Skin epidermis (tissue), 12 donors: Measurements from ENCODE around the gene NEB.

Source experiments
- H3K27ac ChIP-seq, 21 experiments: fragments of 200-600 bp; sonication (generic) in 11 of 21; one replicate each; pipeline ENCODE4 v1.5.0; 2020; ENCODE audit warnings: mild to moderate bottlenecking in 3 of 21, inconsistent platforms in 2 of 21, moderate library complexity in 2 of 21
- H3K4me3 ChIP-seq, 7 experiments: fragments of 200-600 bp; sonication (generic) in 2 of 7; one replicate each; pipeline ENCODE4 v1.5.0; 2020; ENCODE audit warnings: inconsistent platforms in 2 of 7, mild to moderate bottlenecking in 2 of 7, moderate library complexity in 1 of 7

Gene NEB, protein sequence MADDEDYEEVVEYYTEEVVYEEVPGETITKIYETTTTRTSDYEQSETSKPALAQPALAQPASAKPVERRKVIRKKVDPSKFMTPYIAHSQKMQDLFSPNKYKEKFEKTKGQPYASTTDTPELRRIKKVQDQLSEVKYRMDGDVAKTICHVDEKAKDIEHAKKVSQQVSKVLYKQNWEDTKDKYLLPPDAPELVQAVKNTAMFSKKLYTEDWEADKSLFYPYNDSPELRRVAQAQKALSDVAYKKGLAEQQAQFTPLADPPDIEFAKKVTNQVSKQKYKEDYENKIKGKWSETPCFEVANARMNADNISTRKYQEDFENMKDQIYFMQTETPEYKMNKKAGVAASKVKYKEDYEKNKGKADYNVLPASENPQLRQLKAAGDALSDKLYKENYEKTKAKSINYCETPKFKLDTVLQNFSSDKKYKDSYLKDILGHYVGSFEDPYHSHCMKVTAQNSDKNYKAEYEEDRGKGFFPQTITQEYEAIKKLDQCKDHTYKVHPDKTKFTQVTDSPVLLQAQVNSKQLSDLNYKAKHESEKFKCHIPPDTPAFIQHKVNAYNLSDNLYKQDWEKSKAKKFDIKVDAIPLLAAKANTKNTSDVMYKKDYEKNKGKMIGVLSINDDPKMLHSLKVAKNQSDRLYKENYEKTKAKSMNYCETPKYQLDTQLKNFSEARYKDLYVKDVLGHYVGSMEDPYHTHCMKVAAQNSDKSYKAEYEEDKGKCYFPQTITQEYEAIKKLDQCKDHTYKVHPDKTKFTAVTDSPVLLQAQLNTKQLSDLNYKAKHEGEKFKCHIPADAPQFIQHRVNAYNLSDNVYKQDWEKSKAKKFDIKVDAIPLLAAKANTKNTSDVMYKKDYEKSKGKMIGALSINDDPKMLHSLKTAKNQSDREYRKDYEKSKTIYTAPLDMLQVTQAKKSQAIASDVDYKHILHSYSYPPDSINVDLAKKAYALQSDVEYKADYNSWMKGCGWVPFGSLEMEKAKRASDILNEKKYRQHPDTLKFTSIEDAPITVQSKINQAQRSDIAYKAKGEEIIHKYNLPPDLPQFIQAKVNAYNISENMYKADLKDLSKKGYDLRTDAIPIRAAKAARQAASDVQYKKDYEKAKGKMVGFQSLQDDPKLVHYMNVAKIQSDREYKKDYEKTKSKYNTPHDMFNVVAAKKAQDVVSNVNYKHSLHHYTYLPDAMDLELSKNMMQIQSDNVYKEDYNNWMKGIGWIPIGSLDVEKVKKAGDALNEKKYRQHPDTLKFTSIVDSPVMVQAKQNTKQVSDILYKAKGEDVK (N-terminal part only)

GRCh38 chr2:151733771-151734672 lies at the start of gene NEB:
Gene NEB (minus strand): TSS chr2:151734476. CDS start chr2:151733156, 1,320 bp downstream.
- Histone ChIP-seq H3K27ac (no peak within 1 kb of the TSS), H3K4me3 (no peak within 1 kb of the TSS)

- Histone ChIP-seq H3K27ac (no peak overlapping the region), H3K4me3 (no peak overlapping the region)
These were observed 48.9 kb upstream of the NEB start for GRCh38 chr2:151783133-151783520.

- no peak overlapping the region for H3K27ac ChIP-seq
- H3K4me3 ChIP-seq: no peak overlapping the region
These were observed 48.3 kb upstream of the NEB start for GRCh38 chr2:151782378-151783132.

DNA sequence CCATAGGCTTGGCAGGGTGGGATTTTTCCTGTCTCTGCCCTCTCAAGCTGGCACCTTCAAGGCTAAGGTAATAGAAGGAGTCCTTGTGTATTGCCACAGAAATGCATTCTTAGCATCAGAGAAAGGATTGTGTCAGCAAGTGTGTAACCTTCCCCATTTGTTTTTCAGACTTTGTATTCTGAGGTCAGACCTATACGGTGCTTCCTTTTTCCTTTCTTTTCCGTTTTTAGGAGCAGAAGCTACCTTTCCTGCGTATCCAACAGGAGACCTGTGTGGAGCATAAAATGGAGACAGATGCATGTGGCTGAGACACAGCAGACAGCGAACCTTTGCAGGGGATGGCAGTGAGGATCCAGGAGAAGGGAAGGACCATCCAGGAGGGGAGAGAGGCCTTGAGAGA lies 47.4 kb upstream of the NEB start:
- no peak overlapping the region for H3K27ac ChIP-seq
- no peak overlapping the region for H3K4me3 ChIP-seq

DNA sequence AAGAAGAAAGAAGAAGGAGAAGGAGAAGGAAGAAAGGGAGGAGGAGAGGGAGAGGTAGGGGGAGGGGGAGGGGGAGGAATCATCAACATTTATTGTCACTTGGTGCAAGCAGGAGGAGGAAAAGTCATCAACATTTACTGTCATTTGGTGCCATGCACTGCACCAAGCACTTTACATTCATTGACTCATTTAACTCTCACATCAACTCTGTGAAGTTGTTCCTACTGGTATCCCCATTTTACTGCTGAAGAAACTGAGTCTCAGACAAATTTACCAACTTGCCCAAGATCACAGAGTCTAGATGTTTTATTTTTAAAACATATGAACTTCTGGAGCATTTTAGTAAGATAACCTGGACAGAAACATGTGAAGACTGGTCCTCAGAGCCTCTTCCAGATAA lies 46.7 kb upstream of the NEB start:
- H3K4me3 ChIP-seq: no peak overlapping the region

DNA sequence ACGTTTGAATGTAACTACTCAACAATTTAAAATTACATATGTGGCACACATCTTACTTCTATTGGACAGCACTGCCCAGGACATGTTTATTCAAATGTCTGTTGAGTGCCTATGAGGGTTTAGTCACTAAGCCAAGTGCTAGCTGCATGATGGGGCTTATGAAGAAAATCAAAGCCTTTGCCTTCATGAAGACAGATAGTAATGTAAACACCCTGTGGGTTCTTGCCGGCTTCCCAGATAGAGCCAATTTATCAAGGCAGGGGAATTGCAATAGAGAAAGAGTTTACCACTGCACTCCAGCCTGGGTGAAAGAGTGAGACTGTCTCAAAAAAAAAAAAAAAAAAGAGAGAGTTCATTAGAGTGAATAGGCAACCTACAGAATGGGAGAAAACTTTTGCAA lies 43.7 kb upstream of the NEB start:
- H3K4me3 ChIP-seq: no peak overlapping the region
- H3K27ac ChIP-seq: no peak overlapping the region

More for the DNA sequence above, 46.7 kb upstream of the NEB start:
- H3K27ac ChIP-seq: no peak overlapping the region

GRCh38 chr2:151777487-151777886 lies 43.2 kb upstream of the NEB start:
- no peak overlapping the region for H3K27ac ChIP-seq
- no peak overlapping the region for H3K4me3 ChIP-seq

- Histone ChIP-seq H3K27ac (no peak overlapping the region), H3K4me3 (no peak overlapping the region)
These were observed 42.1 kb upstream of the NEB start for GRCh38 chr2:151776367-151776766.

- H3K4me3 ChIP-seq: no peak overlapping the region
These were observed 40.9 kb upstream of the NEB start for GRCh38 chr2:151775057-151775740.

DNA sequence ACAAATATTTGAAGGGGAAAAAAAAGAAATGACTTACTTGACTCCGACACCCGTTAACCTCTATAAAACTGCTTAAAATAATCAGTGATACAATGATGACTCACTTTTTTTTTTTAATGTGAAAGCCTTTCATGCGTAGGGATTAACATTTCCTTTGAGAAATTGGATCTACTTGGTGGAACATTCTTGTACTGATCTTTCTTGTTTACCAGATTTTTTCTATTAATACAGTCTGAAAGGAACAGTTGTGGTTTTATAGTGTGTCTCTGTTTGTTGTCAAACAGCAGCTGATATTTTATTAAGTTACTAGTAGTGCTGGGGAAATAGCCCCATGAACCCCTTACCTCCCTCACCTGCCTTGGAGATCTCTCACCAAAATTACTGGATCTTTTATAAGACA lies 40.2 kb upstream of the NEB start:
- H3K27ac ChIP-seq: peak overlapping the region in 5 of 21 experiments; percentile 27 to 64 (median 43)
- no peak overlapping the region for H3K4me3 ChIP-seq

More at GRCh38 chr2:151775057-151775740, 40.9 kb upstream of the NEB start:
- peak overlapping the region in 5 of 21 experiments; percentile 27 to 64 (median 43) for H3K27ac ChIP-seq

- H3K27ac ChIP-seq: peak overlapping the region in 7 of 21 experiments; percentile 7 to 67 (median 47)
- H3K4me3 ChIP-seq: no peak overlapping the region
These were observed 37.5 kb upstream of the NEB start for GRCh38 chr2:151771599-151772358.

DNA sequence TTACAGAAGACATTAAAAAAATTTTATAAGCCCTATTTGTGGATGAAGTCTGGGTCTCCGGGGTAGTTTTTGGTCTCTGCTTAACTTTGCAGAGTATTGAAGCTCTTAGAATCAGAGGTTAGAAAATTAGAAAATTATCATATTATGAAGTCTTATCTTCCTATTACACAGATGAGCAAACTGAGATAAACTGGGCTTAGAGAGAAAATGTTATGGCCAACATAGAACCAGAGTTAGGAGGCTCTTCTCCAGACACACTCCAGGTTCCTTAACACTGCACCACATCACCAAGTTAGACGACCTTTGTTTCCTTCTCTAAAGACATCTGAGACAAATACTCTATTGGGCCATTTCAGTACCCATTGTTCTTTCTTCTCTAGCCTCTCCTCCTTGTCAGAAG lies 36.7 kb upstream of the NEB start:
- Histone ChIP-seq H3K4me3 (no peak overlapping the region), H3K27ac (peak overlapping the region in 2 of 21 experiments; percentile 3 to 26)

GRCh38 chr2:151769606-151770005 lies 35.3 kb upstream of the NEB start:
- H3K4me3 ChIP-seq: no peak overlapping the region
- no peak overlapping the region for H3K27ac ChIP-seq

DNA sequence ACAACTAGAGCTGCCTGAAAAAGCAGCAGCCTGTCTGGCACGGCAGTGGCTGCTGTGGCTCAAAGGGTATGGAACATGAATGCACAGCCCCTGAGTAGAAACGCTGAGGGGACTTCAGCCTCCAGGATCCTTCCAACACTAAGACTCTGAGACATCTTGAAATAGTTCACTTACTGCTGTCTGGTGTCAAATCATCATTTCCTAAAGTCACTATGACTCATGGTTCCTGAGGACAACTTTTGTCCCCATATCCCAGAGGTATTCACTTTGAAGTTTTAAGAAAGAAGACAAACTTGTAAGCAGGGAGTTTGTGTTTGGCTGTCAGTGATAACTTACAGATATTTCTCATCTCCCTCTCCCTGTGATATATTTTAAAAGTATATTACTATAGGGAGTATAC lies 33.3 kb upstream of the NEB start:
- Histone ChIP-seq H3K4me3 (no peak overlapping the region), H3K27ac (peak overlapping the region in 1 of 21 experiments; percentile 18)

- Histone ChIP-seq H3K27ac (peak overlapping the region in 4 of 21 experiments; percentile 17 to 50 (median 32)), H3K4me3 (no peak overlapping the region)
These were observed 32.3 kb upstream of the NEB start for GRCh38 chr2:151766437-151767153.

GRCh38 chr2:151765760-151766410 lies 31.6 kb upstream of the NEB start:
- Histone ChIP-seq H3K27ac (peak overlapping the region in 1 of 21 experiments; percentile 50), H3K4me3 (no peak overlapping the region)
